GM23338 (cell line): ENCODE data around the gene RANBP6.

Experiments
- CREB1 ChIP-seq: fragments of 250-450 bp; sonication (Bioruptor Pico); IDR thresholded peaks from 2 replicates; pipeline ENCODE4 v1.5.0; 2020; ENCODE audit warnings: low read depth, mild to moderate bottlenecking, moderate library complexity
- CTCF ChIP-seq, 2 experiments: fragments of 200-600 bp in 1 of 2; sonication (generic) in 1 of 2; conservative IDR thresholded peaks; 2 replicates each; pipeline versions ENCODE4 v1.5.1 to v1.6.1; 2016 to 2017; ENCODE audit warnings: antibody characterized with exemption in 2 of 2, low read depth in 2 of 2, mild to moderate bottlenecking in 2 of 2, moderate library complexity in 1 of 2
- ETS1 ChIP-seq: IDR thresholded peaks from 2 replicates; pipeline ENCODE4 v1.6.1; 2016; ENCODE audit warnings: antibody characterized with exemption
- EZH2 ChIP-seq: fragments of 200-600 bp; sonication (generic); IDR thresholded peaks from one replicate; pipeline ENCODE4 v1.8.0; 2017; ENCODE audit warnings: antibody characterized with exemption, mild to moderate bottlenecking, low read depth; ENCODE audit not compliant: unreplicated experiment
- EZH2phosphoT487 ChIP-seq: fragments of 200-600 bp; sonication (generic); IDR thresholded peaks from one replicate; pipeline ENCODE4 v1.8.1; 2018; ENCODE audit warnings: antibody characterized with exemption; ENCODE audit not compliant: unreplicated experiment
- JUNB ChIP-seq: IDR thresholded peaks from one replicate; pipeline ENCODE4 v1.6.1; 2016; ENCODE audit warnings: antibody characterized with exemption; ENCODE audit not compliant: unreplicated experiment
- NANOG ChIP-seq: IDR thresholded peaks from 2 replicates; pipeline ENCODE4 v1.6.1; 2016; ENCODE audit warnings: antibody characterized with exemption, borderline replicate concordance
- POLR2AphosphoS5 ChIP-seq: IDR thresholded peaks from 2 replicates; pipeline ENCODE4 v1.6.1; 2016; ENCODE audit warnings: antibody characterized with exemption, low read depth
- REST ChIP-seq: IDR thresholded peaks from one replicate; pipeline ENCODE4 v1.6.1; 2018; ENCODE audit warnings: antibody characterized with exemption; ENCODE audit not compliant: unreplicated experiment
- STAT1 ChIP-seq: IDR thresholded peaks from one replicate; pipeline ENCODE4 v1.6.1; 2016; ENCODE audit warnings: antibody characterized with exemption; ENCODE audit not compliant: unreplicated experiment
- ZNF114 ChIP-seq: fragments of 250-450 bp; sonication (Bioruptor Pico); IDR thresholded peaks from 2 replicates; pipeline ENCODE4 v1.5.0; 2020; ENCODE audit warnings: mild to moderate bottlenecking, moderate library complexity
- ZNF331 ChIP-seq: fragments of 250-450 bp; sonication (Bioruptor Pico); IDR thresholded peaks from 2 replicates; pipeline ENCODE4 v1.5.0; 2020; ENCODE audit warnings: low read depth, mild to moderate bottlenecking, moderate library complexity

- TF ChIP-seq CTCF (conservative IDR thresholded peaks at IDR 0.05; ENCODE audit: low read depth in 2 of 2): no peak
- TF ChIP-seq EZH2: no peak
- no peak for TF ChIP-seq ETS1
- TF ChIP-seq REST: no peak
- no peak for TF ChIP-seq JUNB
- no peak for TF ChIP-seq POLR2AphosphoS5
- TF ChIP-seq EZH2phosphoT487: no peak
- no peak for TF ChIP-seq ZNF114
- no peak for TF ChIP-seq CREB1 (CRISPR knock-in tag)
- TF ChIP-seq NANOG: no peak
- no peak for TF ChIP-seq ZNF331 (CRISPR knock-in tag)
- no peak for TF ChIP-seq STAT1
Measured at GRCh38 chr9:6047020-6047419, 31.6 kb upstream of the RANBP6 start.
